NCI-H524 (cell line): ENCODE results near the gene THSD4.

ENCODE experiments used
- DNase-seq, 2 experiments: peaks; one replicate each; lab custom pipeline; 2025; lab: John Stamatoyannopoulos, UW

THSD4 gene

DNA sequence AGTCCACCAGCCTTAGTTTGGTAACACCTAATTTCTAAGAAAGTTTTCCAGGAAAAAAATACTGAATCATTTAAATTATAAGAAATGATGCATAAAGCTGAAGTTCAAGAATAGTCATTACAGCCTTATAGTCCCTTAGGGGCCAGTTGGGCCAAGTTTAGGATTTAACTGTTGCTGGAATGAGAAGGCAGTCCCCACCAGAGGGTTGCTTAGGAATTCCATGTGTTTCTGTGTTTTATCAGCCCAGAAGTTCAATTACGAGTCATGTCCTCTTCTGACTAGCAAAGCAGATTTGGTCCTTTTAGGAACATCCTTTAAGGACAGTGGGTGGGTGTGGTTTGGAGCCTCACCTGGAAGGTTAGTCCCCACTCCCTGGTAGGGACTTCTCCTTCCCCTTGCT, 638.1 kb downstream of the THSD4 start:
- DNase-seq, result no peak

DNA sequence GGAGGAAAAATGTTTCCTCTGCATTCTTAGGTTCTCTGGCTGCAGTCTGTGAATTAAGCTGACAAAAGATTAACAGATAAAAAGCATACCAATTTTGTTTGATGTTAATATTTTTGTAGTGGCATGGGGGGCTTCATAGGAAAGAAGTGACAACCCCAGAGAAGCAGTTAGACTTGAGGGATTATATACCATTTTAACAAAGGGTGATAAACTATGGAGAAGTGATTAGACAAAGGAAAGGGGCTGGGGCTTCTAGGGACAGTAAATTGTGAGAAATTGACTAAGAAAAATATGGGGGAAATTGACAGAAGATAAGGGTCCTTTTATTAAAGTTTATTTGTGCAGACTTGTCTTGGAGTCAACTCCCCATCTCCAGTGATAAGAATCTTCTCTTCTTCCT, 639.4 kb downstream of the THSD4 start:
- no peak for DNase-seq

DNA sequence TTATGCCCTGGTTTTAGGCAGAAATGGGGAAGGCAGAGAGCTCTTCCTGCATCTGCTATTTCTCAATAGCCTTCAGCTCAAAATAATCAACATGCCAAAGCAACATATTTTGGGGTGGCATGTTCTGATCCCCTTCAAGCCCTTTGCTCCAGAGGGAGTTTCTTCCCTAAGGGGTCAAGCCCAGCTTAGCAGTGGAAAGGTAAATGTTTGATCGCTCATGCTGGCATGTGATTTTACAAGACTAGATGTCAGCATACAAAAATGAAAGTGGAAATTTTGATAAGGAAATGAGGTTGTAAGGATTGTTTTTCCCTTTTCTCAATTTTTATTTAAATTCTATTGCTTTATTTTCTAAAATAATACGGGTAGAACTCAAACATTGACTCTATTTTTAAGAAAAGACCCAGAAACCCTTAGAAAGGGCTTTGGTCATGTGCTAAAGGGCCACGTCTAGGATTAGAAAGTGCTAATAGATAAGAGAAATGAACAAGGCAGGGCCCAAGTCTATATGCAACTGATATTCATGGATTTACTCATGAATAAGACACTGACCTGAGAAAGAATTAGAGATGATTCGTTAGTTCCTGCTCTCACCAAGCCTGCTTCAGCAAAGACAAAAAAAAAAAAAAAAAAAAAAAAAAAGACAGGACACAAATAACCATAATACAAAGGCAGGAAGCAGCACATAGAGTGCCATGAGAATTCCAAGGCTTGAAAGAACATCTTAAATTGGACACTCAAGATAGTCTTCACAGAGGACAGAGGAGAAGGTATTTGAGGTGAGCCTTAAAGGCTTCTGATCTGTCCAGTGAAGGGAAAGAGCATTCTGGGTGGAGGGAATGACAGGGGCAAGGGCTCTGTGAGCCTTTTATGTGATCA, 640.1 kb downstream of the THSD4 start:
- no peak for DNase-seq

DNA sequence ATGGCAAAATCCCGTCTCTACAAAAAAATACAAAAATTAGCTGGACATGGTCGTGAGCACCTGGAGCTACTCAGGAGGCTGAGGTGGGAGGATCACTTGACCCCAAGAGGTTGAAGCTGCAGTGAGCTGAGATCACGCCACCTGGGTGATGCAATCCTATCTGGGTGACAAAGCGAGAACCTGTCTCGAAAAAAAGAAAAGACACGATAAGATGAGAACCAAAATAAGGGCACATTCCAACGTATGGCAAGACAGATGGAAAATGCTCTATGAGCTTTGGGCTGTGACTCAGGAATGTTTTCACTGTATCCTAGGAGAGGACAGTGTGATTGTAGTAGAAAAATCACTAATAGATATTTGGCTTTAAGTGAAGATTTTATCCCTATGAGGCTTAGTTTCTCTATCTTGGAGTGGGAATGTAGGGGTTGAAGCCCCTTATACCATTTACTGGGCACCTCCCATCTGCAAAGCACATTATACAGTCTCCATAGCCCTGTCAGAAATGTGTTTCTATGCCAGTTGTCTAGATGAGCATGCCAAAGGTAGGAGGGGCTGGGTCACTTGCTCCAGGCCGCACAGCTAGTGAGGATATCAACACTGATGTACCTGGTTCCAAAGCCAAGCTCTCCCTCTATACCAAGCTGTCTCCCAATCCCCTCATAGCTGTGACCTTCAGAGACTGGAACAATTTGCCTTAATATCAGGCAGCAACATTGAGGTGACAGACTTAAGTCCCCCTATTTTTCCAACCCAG, 641.5 kb downstream of the THSD4 start:
- no peak for DNase-seq

DNA sequence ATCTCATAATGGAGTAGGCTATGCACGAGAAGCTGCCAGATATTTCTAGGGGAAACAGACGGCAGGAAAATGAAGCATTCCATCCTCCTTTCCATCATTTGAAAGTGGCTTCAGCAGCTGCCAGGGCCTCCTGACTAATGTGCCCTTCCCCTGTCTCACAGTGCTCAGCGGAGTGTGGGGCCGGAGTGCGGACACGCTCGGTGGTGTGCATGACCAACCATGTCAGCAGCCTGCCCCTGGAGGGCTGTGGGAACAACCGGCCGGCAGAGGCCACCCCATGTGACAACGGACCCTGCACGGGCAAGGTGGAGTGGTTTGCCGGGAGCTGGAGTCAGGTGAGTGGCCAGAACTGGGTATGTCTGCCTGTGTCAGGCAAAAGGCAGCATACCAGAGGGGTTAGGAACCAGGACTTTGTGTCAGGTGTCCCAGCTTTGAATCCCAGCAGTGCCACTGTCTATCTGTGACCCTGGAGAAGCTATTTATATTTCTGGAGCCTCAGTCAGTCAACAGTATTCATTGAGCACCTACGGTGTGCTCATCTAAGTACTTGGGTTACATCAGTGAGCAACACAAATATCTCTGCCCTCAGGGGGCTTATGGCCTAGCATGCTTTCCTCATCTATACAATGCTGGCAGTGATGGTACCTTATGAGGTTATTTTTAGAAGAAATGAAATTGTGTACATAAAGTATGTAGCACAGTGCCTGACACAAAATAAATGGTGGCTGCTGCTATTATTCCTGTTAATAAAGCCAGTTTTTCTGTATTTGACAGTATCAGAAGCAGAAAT, 642.7 kb downstream of the THSD4 start:
- no peak for DNase-seq

DNA sequence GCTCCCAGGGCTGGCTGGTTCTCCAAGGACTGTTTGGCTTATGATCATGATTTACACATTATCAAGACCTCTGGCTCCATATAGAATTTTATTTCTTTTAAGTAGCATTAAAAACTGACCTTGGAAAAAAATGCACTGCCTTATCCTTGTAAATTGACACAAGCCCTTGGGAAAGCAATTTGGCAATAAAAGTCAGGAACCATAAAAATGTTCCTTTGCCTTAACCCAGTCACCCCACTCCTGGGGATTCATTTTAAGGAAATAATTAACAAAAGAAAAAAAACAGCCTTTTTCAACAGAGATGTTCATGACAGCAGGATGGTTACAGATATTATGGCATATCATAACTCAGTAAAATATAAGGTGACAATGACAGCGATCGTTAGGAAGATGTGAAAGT, 643.4 kb downstream of the THSD4 start:
- DNase-seq, result no peak

DNA sequence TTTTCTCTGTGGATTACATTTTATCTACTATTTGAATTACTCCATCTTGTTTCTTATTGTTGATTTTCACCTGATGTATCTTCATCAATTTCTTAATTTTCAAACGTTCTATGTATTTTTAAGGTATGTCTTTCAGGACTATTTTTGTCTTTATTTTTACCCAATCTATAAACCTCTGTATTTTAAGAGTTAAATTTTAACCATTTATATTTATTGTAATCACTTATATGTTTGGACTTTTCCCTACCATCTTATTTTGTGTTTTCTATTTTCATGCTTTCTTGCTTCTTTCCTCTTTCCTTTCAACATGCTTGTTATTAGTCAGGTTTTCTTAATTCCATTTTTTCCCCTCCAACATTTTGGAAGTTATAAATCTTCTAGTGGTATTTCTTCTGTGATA, 645.6 kb downstream of the THSD4 start:
- DNase-seq, result no peak

DNA sequence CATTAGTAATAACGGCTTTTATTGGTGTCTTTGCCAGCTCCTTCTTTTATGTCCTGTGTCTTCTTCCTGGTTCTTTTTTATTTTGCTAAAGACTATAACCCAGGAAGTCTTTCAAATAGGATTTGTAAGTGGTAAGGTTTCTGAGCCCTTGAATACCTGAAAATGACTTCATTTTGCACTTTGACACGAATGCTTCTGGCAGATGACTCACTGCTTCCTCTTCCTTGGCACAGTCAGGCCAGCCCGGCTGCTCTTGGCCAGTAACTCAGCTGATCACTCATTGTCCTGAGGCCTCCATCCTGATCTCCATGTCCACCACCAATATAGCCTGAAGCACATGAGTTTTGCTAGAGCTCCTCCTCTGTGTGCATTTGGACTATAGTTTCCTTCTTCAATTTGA, 646.4 kb downstream of the THSD4 start:
- no peak for DNase-seq

DNA sequence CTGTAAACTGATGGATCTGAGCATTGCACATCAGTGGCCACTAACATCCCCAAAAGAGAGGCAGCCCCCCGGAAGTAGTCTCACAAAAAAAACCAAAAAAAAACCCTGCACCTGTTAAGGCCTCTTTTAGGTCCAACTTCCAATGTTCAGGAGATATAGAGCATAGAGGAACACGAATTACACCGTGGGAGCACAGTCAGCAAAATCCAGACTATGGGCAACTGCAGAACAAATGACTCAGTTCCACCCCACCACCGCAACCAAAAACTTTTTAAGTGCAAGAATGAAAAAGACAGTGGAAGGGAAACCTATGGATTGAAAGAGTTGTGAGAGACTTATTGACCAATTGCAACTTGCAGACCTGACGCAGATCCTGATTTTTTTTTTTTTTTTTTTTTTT, 652.9 kb downstream of the THSD4 start:
- DNase-seq, result no peak

DNA sequence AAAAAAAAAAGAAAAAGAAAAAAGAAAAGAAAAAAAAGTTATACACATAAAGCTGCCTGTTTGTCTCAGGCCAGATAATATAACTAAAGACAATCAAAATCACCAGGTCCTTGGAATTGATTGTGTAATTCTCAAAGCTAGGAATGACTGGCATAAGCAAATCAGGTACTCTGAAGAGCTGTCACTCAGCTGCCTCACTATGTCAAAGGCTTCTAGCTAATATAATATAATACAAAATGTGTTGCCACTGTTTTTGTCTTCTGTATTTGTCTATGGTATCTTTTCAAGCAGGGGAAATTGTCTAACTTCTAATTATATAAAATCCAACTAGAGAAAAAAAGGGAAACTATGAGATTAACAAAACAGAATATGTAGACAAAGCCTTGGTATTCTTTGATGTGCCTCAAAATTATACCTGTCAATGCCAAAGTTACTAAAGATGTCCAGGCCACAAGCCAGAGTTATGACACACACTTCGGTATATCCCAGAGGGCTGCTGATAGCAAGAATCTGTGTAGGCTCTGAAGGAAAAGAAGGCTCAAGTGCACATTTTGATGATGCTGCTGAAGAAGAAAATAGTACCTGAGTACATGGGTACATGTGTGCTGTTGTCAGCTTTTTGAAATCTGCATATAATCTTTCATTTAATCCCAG, 658.1 kb downstream of the THSD4 start:
- DNase-seq, result no peak

DNA sequence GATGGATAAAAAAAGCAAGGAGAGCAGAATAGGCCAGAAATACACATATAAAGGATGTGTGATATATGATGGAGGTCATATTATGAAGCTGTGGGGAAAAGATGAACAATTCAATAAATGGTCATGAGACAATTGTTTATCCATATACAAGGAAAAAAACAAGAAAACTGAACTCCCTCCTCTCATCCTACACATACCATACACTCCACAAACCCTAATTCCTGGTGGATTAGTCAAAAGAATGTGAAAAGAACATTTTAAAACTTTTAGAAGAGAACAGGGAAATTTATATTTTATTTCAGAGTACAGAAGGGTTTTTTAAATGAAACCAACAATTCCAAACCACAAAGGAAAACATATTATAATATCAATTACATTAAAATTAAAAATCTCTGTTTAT, 660.6 kb downstream of the THSD4 start:
- no peak for DNase-seq

DNA sequence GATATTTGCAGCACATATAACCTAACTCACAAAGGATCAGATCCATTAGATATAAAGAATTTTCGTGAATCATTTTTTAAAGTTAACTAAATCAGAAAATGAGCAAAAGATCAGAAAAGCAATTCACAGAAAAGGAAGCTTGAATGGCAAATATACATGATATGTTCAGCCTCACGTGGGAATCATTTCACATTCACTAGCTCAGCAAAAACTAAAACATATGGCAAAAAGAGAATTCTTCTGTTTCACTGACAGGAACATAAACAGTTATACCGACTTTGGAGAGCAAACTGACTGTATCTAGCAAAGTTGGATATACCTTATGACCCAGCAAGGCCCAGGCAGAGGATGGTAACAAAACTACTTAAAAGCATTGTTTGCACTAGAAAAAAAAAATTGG, 661.0 kb downstream of the THSD4 start:
- DNase-seq, result no peak

DNA sequence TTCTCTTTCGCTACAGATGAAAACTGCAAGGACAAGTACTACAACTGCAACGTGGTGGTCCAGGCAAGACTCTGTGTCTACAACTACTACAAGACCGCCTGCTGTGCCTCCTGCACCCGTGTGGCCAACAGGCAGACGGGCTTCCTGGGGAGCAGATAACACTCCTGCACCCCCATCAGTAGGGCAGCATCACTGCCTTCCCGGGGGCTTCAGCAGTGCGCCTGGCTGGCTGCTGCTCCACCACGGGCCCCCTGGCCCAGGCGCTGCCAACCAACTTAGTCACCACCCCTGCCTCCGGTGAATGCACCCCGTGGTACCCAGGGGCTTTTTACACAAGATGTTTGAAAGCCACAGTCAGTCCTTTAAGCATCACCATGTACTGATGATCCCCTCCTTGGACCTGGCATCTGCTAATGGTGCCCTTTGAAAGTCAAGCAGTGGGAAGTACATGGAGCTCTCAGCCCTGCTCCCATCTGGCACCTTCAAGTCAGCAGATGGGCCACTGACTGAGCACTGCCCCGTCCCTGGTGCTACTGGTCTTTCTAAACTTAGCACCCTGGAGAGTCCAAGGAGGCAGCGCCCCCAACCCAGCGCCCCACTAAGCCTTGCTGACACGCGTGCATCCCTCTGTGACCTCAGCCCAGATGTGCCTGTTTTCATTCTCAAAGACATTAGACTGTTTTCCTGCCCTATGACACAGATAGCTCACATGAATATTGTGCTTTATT, 662.1 kb downstream of the THSD4 start:
- peak; percentile 96 to 97 for DNase-seq

DNA sequence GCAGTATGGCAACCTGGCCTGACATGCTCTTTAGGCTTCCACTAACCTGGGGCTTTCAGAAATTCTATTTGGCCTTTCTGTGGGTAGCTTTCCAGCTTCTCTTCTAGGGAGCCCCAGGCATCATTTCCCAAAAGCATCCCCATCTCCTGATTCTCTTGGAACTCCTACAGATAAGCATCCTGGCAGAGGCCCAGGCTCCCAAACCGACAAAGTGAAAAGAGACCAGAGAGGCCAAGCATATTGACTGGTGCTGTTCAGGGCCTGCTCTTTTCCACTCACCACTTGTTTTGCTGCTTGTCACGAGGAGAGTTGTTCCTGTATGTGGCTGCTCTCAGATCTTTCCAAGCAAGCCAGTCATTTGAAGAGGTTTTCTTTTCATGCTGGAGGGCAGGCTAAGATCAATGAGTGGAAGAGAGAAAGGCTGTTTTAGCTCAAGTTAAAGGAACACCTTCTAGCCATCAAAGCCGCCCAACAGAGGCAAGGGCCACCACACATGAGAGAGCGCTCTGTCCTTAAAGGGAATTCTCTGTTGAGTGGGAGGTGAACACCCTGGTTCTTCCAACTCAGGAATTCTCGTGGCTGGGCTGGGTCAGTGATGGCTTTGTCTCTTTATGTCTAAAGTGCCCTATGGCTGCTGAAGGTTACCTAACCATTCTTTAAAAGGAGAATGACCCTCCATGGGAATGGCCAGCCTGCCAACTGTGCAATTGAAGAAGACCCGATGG, 664.0 kb downstream of the THSD4 start:
- DNase-seq, result no peak

DNA sequence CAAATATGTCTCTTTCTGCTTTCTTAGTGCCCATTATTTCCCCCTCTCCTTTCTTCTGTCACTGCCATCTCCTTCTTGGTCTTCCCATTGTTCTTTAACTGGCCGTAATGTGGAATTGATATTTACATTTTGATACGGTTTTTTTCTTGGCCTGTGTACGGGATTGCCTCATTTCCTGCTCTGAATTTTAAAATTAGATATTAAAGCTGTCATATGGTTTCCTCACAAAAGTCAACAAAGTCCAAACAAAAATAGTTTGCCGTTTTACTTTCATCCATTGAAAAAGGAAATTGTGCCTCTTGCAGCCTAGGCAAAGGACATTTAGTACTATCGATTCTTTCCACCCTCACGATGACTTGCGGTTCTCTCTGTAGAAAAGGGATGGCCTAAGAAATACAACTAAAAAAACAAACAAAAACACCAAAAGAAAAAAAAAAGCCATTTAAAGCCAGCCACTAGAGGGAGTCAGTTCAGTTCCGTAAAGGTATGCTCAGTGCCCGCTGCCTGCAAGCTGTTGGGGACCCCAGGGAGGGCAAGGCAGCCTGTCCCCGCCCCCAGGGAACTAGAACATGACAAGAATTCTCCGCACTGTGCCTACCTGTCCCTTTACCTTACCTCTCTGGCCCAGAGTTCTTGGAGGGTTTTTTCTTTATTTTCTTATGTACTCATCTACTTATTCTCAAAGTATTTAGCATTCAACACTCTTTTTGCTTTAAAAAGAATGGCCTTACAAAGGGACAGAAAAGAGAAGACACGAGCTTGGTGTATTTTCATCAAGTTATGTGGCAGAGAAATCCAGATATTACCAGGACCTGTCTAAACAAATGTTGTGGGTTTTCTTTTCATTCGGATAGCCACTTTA, 665.1 kb downstream of the THSD4 start:
- DNase-seq, result peak; percentile 16 to 52

DNA sequence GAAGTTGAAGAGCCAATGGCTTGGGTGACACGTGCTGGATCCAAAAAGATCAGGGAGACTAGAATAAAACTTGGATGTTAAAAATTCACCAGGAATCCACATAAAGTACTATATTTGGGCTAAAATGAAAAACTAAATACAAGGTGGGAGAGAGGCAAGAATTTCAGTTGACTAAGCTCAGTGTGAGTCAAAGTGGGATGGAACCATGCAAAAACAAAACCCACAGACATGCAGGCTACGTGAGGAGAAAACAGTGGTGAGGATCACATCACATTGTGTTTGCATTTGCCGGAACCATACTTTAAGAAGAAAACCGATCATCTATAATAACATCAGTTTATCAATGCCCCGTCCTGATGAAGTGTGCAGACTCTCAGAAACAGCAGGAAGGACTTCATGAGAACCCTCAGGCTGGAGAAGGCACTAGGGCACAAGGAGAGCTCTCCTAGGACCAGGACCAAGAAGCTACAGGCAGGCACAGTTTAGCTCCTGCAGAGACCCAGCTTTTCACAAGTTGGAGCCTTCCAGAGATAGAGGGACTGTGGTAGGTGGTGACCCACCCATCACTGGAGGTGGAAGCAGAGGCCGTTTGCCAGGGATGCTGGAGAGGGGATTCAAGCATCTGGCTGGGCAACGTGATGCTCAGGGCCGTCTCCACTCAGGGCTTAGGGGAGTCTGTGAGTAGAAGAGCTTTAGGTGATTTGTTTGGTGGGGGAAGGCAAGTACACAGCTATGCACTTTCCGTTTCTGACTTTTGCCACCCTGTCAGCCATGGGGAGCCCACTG, 666.1 kb downstream of the THSD4 start:
- DNase-seq, result no peak

DNA sequence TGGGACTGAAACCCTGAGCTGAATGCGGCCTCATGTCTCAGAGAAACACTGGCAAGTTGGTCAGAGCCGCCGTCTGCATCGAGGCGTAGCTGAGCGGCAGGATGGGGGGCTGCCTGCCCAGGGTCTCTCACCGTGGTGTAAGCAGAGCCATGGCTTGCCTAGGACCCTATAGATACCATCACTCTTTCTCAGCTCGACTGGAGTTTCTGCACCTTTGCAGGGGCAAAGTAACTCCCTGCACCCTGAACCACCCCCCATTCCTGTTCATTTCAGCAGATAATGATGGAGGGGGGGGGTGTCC, 666.6 kb downstream of the THSD4 start:
- no peak for DNase-seq

DNA sequence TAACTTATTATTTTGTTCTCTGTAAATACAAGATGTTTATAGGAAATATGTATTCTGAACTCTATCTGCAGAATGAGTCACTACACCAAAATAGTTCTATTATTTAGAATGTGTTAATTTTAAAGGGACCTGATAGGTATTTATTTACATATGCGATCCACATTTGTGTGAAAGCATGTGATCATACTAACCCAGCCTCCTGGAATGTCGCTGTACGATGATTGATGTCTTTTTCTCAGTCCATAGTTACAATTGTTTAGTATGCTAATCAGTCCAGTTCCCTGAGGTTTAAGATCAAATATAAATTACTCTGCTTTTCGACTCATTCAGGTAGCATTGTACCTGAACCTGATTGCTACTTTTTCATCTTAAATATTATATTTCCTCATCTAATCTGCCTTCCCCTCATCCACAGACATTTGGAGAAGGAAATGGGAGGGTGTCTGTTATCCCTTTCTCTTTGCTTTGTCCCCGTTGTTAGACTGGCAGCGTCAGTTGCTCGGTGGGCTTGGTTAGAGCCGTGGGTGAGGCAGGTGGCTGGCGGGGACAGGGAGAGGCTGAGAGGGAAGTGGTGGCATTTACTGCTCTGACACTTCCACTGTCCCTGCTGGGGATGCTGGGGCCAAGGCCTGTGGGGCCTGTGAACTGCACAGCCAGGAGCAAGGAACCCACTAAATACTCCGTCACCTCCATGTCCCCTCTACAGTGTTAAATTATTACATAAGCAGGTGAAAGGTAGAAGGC, 667.3 kb downstream of the THSD4 start:
- no peak for DNase-seq
